Neuronal stem cell (in vitro differentiated cells): ENCODE measurements around the gene HNRNPU.

ENCODE experiments used
- DNase-seq: peaks from one replicate; pipeline ENCODE4 v3.0.0-alpha.2; 2013; ENCODE audit warnings: low spot score
- H2AFZ ChIP-seq: one replicate; pipeline ENCODE4 v1.6.1; 2013; ENCODE audit warnings: mild to moderate bottlenecking, low read length, inconsistent platforms
- H2AK5ac ChIP-seq: 2 replicates; pipeline ENCODE4 v1.6.1; 2013; ENCODE audit warnings: low read depth, mild to moderate bottlenecking, inconsistent platforms, low read length, moderate library complexity, mixed read lengths
- H2BK120ac ChIP-seq: 2 replicates; pipeline ENCODE4 v1.6.1; 2013; ENCODE audit warnings: low read depth, mild to moderate bottlenecking, inconsistent platforms, low read length, moderate library complexity, mixed read lengths
- H2BK12ac ChIP-seq: one replicate; pipeline ENCODE4 v1.6.1; 2013; ENCODE audit warnings: low read length, inconsistent platforms
- H2BK15ac ChIP-seq: 2 replicates; pipeline ENCODE4 v1.6.1; 2013; ENCODE audit warnings: mild to moderate bottlenecking, low read length, inconsistent platforms, mixed read lengths
- H2BK5ac ChIP-seq: one replicate; pipeline ENCODE4 v1.6.1; 2013; ENCODE audit warnings: inconsistent platforms, mild to moderate bottlenecking, low read length, moderate library complexity
- H3K14ac ChIP-seq: one replicate; pipeline ENCODE4 v1.6.1; 2013; ENCODE audit warnings: low read length, inconsistent platforms
- H3K18ac ChIP-seq: 2 replicates; pipeline ENCODE4 v1.6.1; 2013; ENCODE audit warnings: low read length, inconsistent platforms
- H3K23ac ChIP-seq: 2 replicates; pipeline ENCODE4 v1.6.1; 2013; ENCODE audit warnings: low read depth, mild to moderate bottlenecking, mixed read lengths, low read length, inconsistent platforms; ENCODE audit not compliant: poor library complexity
- H3K27ac ChIP-seq: replicated peaks from 3 replicates; pipeline ENCODE4 v1.5.1; 2013; ENCODE audit warnings: low read length, inconsistent platforms
- H3K27me3 ChIP-seq, 3 experiments: 2 replicates each; pipeline ENCODE4 v1.6.1; 2013; ENCODE audit warnings: low read length in 3 of 3, mild to moderate bottlenecking in 2 of 3, inconsistent platforms in 1 of 3, low read depth in 1 of 3, mixed read lengths in 1 of 3, moderate library complexity in 1 of 3; ENCODE audit not compliant: control insufficient read depth in 3 of 3, insufficient read depth in 3 of 3
- H3K36me3 ChIP-seq, 2 donors: replicated peaks in 1 of 2; 2 replicates each; pipeline ENCODE4 v1.6.1; 2013; ENCODE audit warnings: low read length in 2 of 2; ENCODE audit not compliant: control insufficient read depth in 2 of 2, insufficient read depth in 2 of 2
- H3K4ac ChIP-seq: 2 replicates; pipeline ENCODE4 v1.6.1; 2013; ENCODE audit warnings: inconsistent platforms, mild to moderate bottlenecking, low read length, moderate library complexity
- H3K4me1 ChIP-seq, 2 donors: 1 replicate in 1 of 2; 2 replicates in 1 of 2; pipeline ENCODE4 v1.6.1; 2013; ENCODE audit warnings: low read length in 2 of 2, low read depth in 1 of 2; ENCODE audit not compliant: control insufficient read depth in 2 of 2, insufficient read depth in 1 of 2
- H3K4me2 ChIP-seq: one replicate; pipeline ENCODE4 v1.6.1; 2013; ENCODE audit warnings: mild to moderate bottlenecking, low read length, inconsistent platforms; ENCODE audit not compliant: insufficient read depth, poor library complexity, severe bottlenecking
- H3K4me3 ChIP-seq, 2 donors: 2 replicates each; pipeline ENCODE4 v1.5.1; 2013; ENCODE audit warnings: low read length in 2 of 2, mild to moderate bottlenecking in 2 of 2, inconsistent platforms in 1 of 2, moderate library complexity in 1 of 2
- H3K79me1 ChIP-seq: one replicate; pipeline ENCODE4 v1.6.1; 2013; ENCODE audit warnings: low read depth, mild to moderate bottlenecking, inconsistent platforms, low read length, moderate library complexity
- H3K9ac ChIP-seq: one replicate; pipeline ENCODE4 v1.6.1; 2013; ENCODE audit warnings: mild to moderate bottlenecking, low read depth, low read length, inconsistent platforms; ENCODE audit not compliant: poor library complexity
- H3K9me3 ChIP-seq, 2 donors: replicated peaks in 1 of 2; 2 replicates each; pipeline versions ENCODE3 to v1.6.1; 2013; ENCODE audit warnings: low read length in 2 of 2, mild to moderate bottlenecking in 2 of 2, inconsistent platforms in 1 of 2, low read depth in 1 of 2, mixed read lengths in 1 of 2, moderate library complexity in 1 of 2; ENCODE audit not compliant: control insufficient read depth in 2 of 2, insufficient read depth in 1 of 2
- H4K8ac ChIP-seq: one replicate; pipeline ENCODE4 v1.6.1; 2013; ENCODE audit warnings: low read depth, mild to moderate bottlenecking, inconsistent platforms, low read length, moderate library complexity
- H4K91ac ChIP-seq: one replicate; pipeline ENCODE4 v1.6.1; 2013; ENCODE audit warnings: low read length, low read depth, mild to moderate bottlenecking, inconsistent platforms; ENCODE audit not compliant: poor library complexity
- WGBS, 2 donors: extraction: QIAGEN DNeasy Blood & Tissue Kit; methylation state at CpG; one replicate each; pipeline ENCODE4 v1.1.7; 2013; ENCODE audit warnings: missing lambda C conversion rate in 2 of 2, mixed read lengths in 1 of 2; ENCODE audit not compliant: insufficient read length in 2 of 2, insufficient replicate concordance in 1 of 2; ENCODE audit errors: extremely low coverage in 2 of 2; 5-methylcytosine and 5-hydroxymethylcytosine counted together

The HNRNPU gene

GRCh38 chr1:244837597-244838258, 26.6 kb downstream of the HNRNPU start:
- DNase-seq = no peak
- peaks cover 0 to 4% of the 10 kb centered on the region in 2 donors for H3K9me3 ChIP-seq
- no peak overlapping the region for H3K23ac ChIP-seq
- H3K18ac ChIP-seq = no peak overlapping the region
- H3K27ac ChIP-seq = no peak overlapping the region
- no peak overlapping the region for H3K14ac ChIP-seq
- no peak overlapping the region for H3K4ac ChIP-seq
- no peak overlapping the region for H3K4me3 ChIP-seq
- no peak overlapping the region for H4K91ac ChIP-seq
- H3K4me2 ChIP-seq = no peak overlapping the region
- H4K8ac ChIP-seq = no peak overlapping the region
- no peak overlapping the region for H2BK5ac ChIP-seq
- H3K4me1 ChIP-seq = peaks cover 1 to 5% of the 10 kb centered on the region in 2 donors
- H2BK120ac ChIP-seq = no peak overlapping the region
- H2AK5ac ChIP-seq = no peak overlapping the region
- peaks cover 6 to 62% of the 10 kb centered on the region in 2 donors for H3K36me3 ChIP-seq
- no peak overlapping the region for H2BK12ac ChIP-seq
- H3K9ac ChIP-seq = no peak overlapping the region
- no peak overlapping the region for H2BK15ac ChIP-seq
- H2AFZ ChIP-seq = no peak overlapping the region
- no peaks in the 10 kb centered on the region for H3K27me3 ChIP-seq
- H3K79me1 ChIP-seq = no peaks in the 10 kb centered on the region
- WGBS, 2 donors = no CpG with 5 or more reads among the region's 5 CpGs

GRCh38 chr1:244836584-244836983, 27.8 kb downstream of the HNRNPU start:
- Histone ChIP-seq H3K4me2 (peak overlapping the region; percentile 60), H3K4me1 (peaks cover 1 to 5% of the 10 kb centered on the region in 2 donors), H2BK5ac (no peak overlapping the region), H2BK120ac (no peak overlapping the region), H3K36me3 (peaks cover 5 to 50% of the 10 kb centered on the region in 2 donors), H4K8ac (no peak overlapping the region), H3K4me3 (peak overlapping the region in 1 of 2 donors; percentile 69), H3K4ac (no peak overlapping the region), H3K79me1 (no peaks in the 10 kb centered on the region), H3K23ac (no peak overlapping the region), H3K27me3 (no peaks in the 10 kb centered on the region), H4K91ac (no peak overlapping the region), H3K9ac (no peak overlapping the region), H3K9me3 (peaks cover 0 to 4% of the 10 kb centered on the region in 2 donors), H3K14ac (no peak overlapping the region), H2BK15ac (no peak overlapping the region), H2AK5ac (no peak overlapping the region), H2BK12ac (no peak overlapping the region), H3K27ac (no peak overlapping the region), H2AFZ (no peak overlapping the region), H3K18ac (no peak overlapping the region)
- no CpG with 5 or more reads among the region's 3 CpGs for WGBS, 2 donors
- no peak for DNase-seq

GRCh38 chr1:244836135-244836521, 28.2 kb downstream of the HNRNPU start:
- Histone ChIP-seq H3K9ac (no peak overlapping the region), H3K18ac (no peak overlapping the region), H3K14ac (no peak overlapping the region), H3K4me1 (peaks cover 1 to 5% of the 10 kb centered on the region in 2 donors), H3K27ac (peak overlapping the region; percentile 100), H4K8ac (no peak overlapping the region), H3K36me3 (peaks cover 5 to 46% of the 10 kb centered on the region in 2 donors), H3K27me3 (no peaks in the 10 kb centered on the region), H3K4ac (no peak overlapping the region), H2AK5ac (no peak overlapping the region), H4K91ac (no peak overlapping the region), H2BK12ac (no peak overlapping the region), H3K4me3 (peak overlapping the region; percentile 69 to 91), H2BK5ac (no peak overlapping the region), H3K4me2 (peak overlapping the region; percentile 60), H3K9me3 (peaks cover 0 to 4% of the 10 kb centered on the region in 2 donors), H3K79me1 (no peaks in the 10 kb centered on the region), H3K23ac (no peak overlapping the region), H2AFZ (peak overlapping the region; percentile 93), H2BK15ac (no peak overlapping the region), H2BK120ac (no peak overlapping the region)
- DNase-seq = peak; percentile 11
- no CpG with 5 or more reads among the region's 7 CpGs for WGBS, 2 donors

- Histone ChIP-seq H2BK120ac (peak within 1 kb of the TSS; percentile 92), H3K4me2 (peak within 1 kb of the TSS; percentile 75), H4K8ac (peak within 1 kb of the TSS; percentile 94), H4K91ac (peak within 1 kb of the TSS; percentile 69), H2AK5ac (no peak within 1 kb of the TSS), H2AFZ (peak within 1 kb of the TSS; percentile 93), H3K23ac (peak within 1 kb of the TSS; percentile 99), H3K18ac (peak within 1 kb of the TSS; percentile 100), H2BK12ac (no peak within 1 kb of the TSS), H3K4ac (peak within 1 kb of the TSS; percentile 78), H3K27me3 (no peaks in the 10 kb centered on the region), H2BK15ac (peak within 1 kb of the TSS; percentile 92), H3K9me3 (peaks cover 0 to 4% of the 10 kb centered on the region in 2 donors), H3K4me3 (peak within 1 kb of the TSS; percentile 69 to 98), H3K27ac (peak within 1 kb of the TSS; percentile 100), H3K36me3 (peaks cover 5 to 40% of the 10 kb centered on the region in 2 donors), H3K9ac (peak within 1 kb of the TSS; percentile 94), H3K4me1 (peaks cover 1 to 5% of the 10 kb centered on the region in 2 donors), H3K79me1 (no peaks in the 10 kb centered on the region), H3K14ac (peak within 1 kb of the TSS; percentile 47), H2BK5ac (peak within 1 kb of the TSS; percentile 98)
- DNase-seq = peak; percentile 95
- WGBS, 2 donors = no CpG with 5 or more reads among the region's 77 CpGs
These were observed 28.8 kb downstream of the HNRNPU start, which contains the start of gene COX20 for GRCh38 chr1:244835276-244836134. Gene COX20, plus strand, starts transcription at chr1:244835658. Its CDS starts 57 bp downstream, at chr1:244835715.
